ENCODE data around the gene SLC9A9. TPM values are rescaled to one million over a fixed set of nuclear protein-coding genes. Genes with fewer than 3 reads are reported as not detected.
A peak's percentile ranks its signal among the peaks of the same experiment; 100 is the strongest.

The SLC9A9 gene
- total RNA-seq, 3 donors from 2014 or later: 6.2 to 17.3 (median 7.8) TPM

GRCh38 chr3:143548393-143548792, 299.9 kb downstream of the SLC9A9 start:
- Histone ChIP-seq H3K36me3 (no peaks in the 10 kb centered on the region), H3K4me1 (no peaks in the 10 kb centered on the region), H3K27ac (no peak overlapping the region), H3K27me3 (no peaks in the 10 kb centered on the region), H3K4me3 (no peak overlapping the region), H3K9me3 (no peaks in the 10 kb centered on the region)
- intact Hi-C loops (cut with DNase I; ENCODE audit: low total_unique reads): no loop called here
- no peak for DNase-seq (ENCODE audit: low spot score in 2 of 2)
- TF ChIP-seq CTCF (IDR thresholded peaks at IDR 0.05) (no peak), POLR2A (IDR thresholded peaks at IDR 0.05) (no peak), POLR2AphosphoS5 (IDR thresholded peaks at IDR 0.05) (no peak)

- no peaks in the 10 kb centered on the region for H3K27me3 ChIP-seq
- H3K36me3 ChIP-seq: no peaks in the 10 kb centered on the region
- no peaks in the 10 kb centered on the region for H3K9me3 ChIP-seq
- no peaks in the 10 kb centered on the region for H3K4me1 ChIP-seq
- intact Hi-C loops (cut with DNase I; ENCODE audit: low total_unique reads): no loop called here
- H3K4me3 ChIP-seq: no peak overlapping the region
- no peak for TF ChIP-seq CTCF (IDR thresholded peaks at IDR 0.05)
- TF ChIP-seq POLR2AphosphoS5 (IDR thresholded peaks at IDR 0.05): no peak
- TF ChIP-seq POLR2A (IDR thresholded peaks at IDR 0.05): no peak
- no peak for DNase-seq (ENCODE audit: low spot score in 2 of 2)
- H3K27ac ChIP-seq: peak overlapping the region in 1 of 2 donors; percentile 76
These were observed 309.7 kb downstream of the SLC9A9 start for GRCh38 chr3:143538577-143538981.

- TF ChIP-seq POLR2A (IDR thresholded peaks at IDR 0.05): no peak
- TF ChIP-seq POLR2AphosphoS5 (IDR thresholded peaks at IDR 0.05): no peak
- no peak for TF ChIP-seq CTCF (IDR thresholded peaks at IDR 0.05)
- H3K4me1 ChIP-seq: no peaks in the 10 kb centered on the region
- no peak overlapping the region for H3K4me3 ChIP-seq
- intact Hi-C loops (cut with DNase I; ENCODE audit: low total_unique reads): no loop called here
- no peaks in the 10 kb centered on the region for H3K27me3 ChIP-seq
- peak overlapping the region in 1 of 2 donors; percentile 76 for H3K27ac ChIP-seq
- no peaks in the 10 kb centered on the region for H3K9me3 ChIP-seq
- no peaks in the 10 kb centered on the region for H3K36me3 ChIP-seq
- no peak for DNase-seq (ENCODE audit: low spot score in 2 of 2)
These were observed 310.2 kb downstream of the SLC9A9 start for GRCh38 chr3:143538061-143538460.

GRCh38 chr3:143536817-143537535, 311.3 kb downstream of the SLC9A9 start:
- no peaks in the 10 kb centered on the region for H3K9me3 ChIP-seq
- H3K27me3 ChIP-seq: no peaks in the 10 kb centered on the region
- H3K4me1 ChIP-seq: no peaks in the 10 kb centered on the region
- H3K4me3 ChIP-seq: no peak overlapping the region
- no peak for DNase-seq (ENCODE audit: low spot score in 2 of 2)
- intact Hi-C loops (cut with DNase I; ENCODE audit: low total_unique reads): no loop called here
- H3K27ac ChIP-seq: peak overlapping the region in 1 of 2 donors; percentile 44
- H3K36me3 ChIP-seq: no peaks in the 10 kb centered on the region
- TF ChIP-seq POLR2A (IDR thresholded peaks at IDR 0.05) (no peak), CTCF (IDR thresholded peaks at IDR 0.05) (no peak)

- TF ChIP-seq POLR2AphosphoS5 (IDR thresholded peaks at IDR 0.05): no peak
- no peak for TF ChIP-seq CTCF (IDR thresholded peaks at IDR 0.05)
- no peak for TF ChIP-seq POLR2A (IDR thresholded peaks at IDR 0.05)
- intact Hi-C loops (cut with DNase I; ENCODE audit: low total_unique reads): no loop called here
- no peak overlapping the region for H3K27ac ChIP-seq
- no peak for DNase-seq (ENCODE audit: low spot score in 2 of 2)
- no peaks in the 10 kb centered on the region for H3K4me1 ChIP-seq
- H3K36me3 ChIP-seq: no peaks in the 10 kb centered on the region
- H3K27me3 ChIP-seq: no peaks in the 10 kb centered on the region
- H3K4me3 ChIP-seq: no peak overlapping the region
- H3K9me3 ChIP-seq: no peaks in the 10 kb centered on the region
These were observed 312.1 kb downstream of the SLC9A9 start for GRCh38 chr3:143535994-143536784.

All from breast epithelium (tissue), 4 donors.